ENCODE measurements around the gene CDON.
"Not testable (repeated sequence)": the region's sequence is repeated elsewhere in the genome, so short reads cannot be mapped to it uniquely, and the experiment has no call there.

CDON gene

GRCh38 chr11:126046570-126047195, 16.0 kb downstream of the CDON start:
- DNase-seq: no peak

DNA sequence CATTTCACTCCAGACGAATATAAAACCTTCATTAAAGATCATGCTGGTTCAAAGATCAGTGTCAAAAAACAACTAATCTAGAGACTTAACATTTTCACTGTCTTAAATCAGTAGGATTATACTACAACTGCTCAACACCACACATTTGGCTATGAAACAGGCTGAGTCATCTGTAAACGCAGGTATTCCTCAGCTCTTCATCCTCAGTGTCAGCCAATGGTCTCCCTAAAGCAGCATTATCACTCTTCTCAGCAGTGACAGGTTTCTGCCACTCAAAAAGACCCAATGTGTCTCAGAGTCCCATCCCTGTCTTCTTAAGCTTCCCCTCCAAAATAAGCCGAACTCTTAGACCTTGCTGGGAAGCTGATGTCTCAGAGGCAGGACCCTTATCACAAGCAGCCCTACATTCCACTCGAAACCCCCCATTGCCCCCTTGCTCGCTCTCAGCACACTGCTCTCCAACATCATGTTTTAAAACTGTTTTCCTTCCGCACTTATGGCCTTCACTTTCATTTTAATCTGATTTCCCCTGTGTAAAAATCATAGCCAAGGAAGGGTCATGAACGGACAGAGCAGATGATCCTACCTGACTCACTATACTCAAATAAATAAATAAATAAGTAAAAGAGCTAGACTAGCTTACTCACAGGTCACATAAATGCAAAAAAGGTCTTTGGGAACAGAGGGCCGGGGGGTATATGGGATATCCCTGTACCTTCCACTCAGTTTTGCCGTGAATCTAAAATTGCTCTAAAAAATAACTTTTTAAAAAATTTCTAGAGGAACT, 23.0 kb downstream of the CDON start:
- DNase-seq: no peak

GRCh38 chr11:126035718-126036117, 26.9 kb downstream of the CDON start:
- no peak for DNase-seq

DNA sequence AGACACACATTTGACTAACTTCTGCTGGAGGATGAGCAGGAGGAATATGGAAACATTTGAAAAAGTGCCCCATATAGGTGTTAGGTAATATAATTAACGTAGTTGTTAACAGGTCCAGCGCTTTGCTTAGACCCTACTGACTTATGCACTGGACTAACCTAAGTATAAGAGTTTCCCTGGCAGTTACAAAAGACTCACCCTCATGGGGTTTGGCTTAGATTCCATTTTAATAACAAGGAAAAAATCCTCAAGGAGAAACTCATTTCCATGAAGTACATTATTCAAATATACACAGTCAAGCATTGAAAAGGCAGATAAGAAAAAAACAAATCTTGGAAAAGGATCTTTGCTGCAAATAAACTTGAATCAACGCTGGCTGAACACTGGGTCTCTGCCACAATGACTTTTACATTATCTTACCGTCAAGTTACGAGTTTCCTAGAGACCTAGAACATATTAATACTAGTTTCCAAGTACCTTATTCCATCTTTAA, 27.7 kb downstream of the CDON start:
- no peak for DNase-seq

DNA sequence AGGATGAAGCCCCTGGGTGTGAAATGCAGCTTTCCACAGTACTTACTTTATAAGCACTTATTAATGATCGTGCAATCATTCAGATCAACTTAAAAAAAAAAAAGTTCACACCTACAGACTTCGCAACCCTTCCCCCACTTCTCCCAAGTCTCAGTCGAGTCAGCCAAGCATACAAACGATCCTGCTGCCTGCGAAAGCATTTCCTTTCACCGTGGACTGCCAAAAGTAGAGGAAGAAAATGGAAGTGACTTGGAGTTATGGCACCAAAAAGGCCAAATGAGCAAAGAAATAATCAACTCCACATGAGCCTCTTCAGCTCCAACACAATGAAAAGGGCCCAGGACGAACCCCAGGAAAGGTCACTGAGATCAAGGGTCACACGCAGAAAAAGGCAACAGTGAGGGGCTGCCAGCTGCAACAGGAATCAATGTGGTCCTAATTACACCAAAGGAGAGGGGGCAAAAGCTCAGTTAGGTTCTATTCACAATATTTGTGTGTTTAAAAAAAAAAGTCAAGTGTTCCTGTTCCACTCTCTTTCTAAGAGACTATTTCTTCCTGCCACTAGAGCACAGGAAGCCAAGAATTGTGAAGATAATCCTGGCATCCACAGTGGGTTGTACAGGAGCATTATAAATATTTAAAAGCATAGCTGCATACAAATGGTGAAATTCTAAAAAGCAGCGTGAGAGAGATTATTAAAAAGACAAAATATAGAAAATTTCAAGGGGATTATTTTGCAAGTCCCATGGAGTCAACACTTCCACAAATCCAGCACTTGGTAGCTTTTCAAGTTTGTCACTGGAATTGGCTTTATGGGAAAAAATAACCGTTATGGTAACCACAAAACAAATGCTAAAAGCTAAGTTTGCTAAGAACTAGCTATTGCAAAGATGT, 28.4 kb downstream of the CDON start:
- DNase-seq: no peak

- no peak for DNase-seq
Observed at GRCh38 chr11:126032375-126032774, 30.3 kb downstream of the CDON start.

DNA sequence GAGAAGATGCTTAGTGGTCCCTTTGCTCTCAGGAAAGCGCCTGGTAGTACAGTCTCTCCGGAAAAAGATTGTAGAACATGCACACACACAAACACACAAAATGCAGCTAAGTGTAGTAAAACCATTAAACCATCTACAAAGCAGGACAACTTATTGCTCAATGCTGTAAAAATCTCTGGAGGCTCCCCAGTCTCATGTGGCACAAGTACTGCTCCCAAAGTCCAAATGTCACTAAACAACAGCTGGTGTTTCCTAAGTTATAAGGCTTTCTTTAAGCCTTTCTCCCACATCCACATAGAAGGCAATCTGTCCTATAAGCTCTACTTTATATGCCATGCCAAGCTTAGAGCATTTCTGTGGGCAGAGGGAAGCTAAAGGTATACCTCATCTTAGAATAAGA, 32.9 kb downstream of the CDON start:
- no peak for DNase-seq

- no peak for DNase-seq
Observed at GRCh38 chr11:126029237-126029636, 33.4 kb downstream of the CDON start.

GRCh38 chr11:126028534-126028933, 34.1 kb downstream of the CDON start:
- DNase-seq: not testable (repeated sequence)

GRCh38 chr11:126026579-126026978, 36.1 kb downstream of the CDON start:
- DNase-seq: no peak

DNA sequence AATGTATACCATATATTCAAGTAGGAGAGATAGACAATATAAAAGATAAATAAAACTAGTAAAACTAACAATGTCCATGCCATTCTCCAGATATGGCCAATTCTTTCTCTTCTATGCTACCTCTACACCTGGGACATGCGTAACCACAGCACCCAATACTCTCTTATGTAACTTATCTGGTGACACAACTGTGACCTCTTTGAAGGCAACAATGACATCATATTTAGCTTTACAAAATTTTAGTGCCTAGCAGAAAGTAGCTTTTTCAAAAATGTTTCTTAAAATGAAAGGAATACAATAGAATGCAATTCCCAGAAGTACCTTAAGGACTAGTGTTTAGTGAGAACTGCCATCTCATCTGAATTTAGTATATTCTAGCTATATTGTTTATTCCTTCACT, 36.8 kb downstream of the CDON start:
- DNase-seq: no peak

DNA sequence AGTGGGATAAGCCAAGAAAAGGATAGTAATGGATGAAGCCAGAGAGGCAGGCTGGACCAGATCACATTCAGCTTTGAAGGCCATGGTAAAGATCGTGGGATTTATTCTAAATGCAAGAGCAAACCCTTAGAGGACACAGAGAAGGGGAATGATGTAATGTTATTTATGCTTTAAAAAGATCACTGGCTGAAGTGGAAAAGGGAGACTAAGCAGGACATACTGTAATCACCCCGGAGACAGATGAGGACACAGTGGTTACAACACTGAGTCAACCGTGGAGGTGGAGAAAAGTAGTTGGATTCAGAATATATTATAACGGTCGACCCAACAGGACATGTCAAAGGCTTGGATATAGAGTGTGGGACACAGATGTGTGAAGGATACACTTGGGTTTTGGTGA, 38.5 kb downstream of the CDON start:
- DNase-seq: no peak

GRCh38 chr11:126012852-126013251, 49.8 kb downstream of the CDON start:
- DNase-seq: no peak

GRCh38 chr11:126011754-126012153, 50.9 kb downstream of the CDON start:
- no peak for DNase-seq

DNA sequence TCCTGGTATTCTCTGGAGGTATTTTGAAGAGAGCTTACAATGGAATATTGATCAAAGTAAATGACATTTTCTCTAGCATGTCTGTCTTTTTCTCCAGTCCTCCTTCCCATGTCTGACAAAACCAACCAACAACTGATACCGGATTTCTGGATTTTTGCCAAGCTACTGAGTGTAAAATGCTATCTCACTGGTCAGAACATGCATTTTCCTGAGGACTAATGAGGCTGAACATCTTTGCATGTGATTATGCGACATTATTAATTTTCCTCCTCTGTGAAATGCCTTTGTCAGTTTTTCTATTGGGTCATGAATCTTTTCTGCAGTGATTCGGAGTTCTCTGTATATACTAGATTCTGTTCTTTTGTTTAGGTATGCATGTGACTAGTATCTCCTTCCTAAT, 51.4 kb downstream of the CDON start:
- no peak for DNase-seq

- DNase-seq: no peak
Observed at GRCh38 chr11:126008956-126009355, 53.7 kb downstream of the CDON start.

- no peak for DNase-seq
Observed at GRCh38 chr11:126007238-126007637, 55.4 kb downstream of the CDON start.

- no peak for DNase-seq
Observed at GRCh38 chr11:126006068-126006467, 56.6 kb downstream of the CDON start.

- DNase-seq: no peak
Observed at GRCh38 chr11:126002181-126002580, 60.5 kb downstream of the CDON start.

GRCh38 chr11:125999234-125999880, 63.3 kb downstream of the CDON start:
- DNase-seq: no peak

GRCh38 chr11:125998267-125998666, 64.4 kb downstream of the CDON start:
- DNase-seq: no peak

- DNase-seq: no peak
Observed at GRCh38 chr11:125995313-125995712, 67.4 kb downstream of the CDON start.

- no peak for DNase-seq
Observed at GRCh38 chr11:125994509-125994908, 68.2 kb downstream of the CDON start.
